ENCODE measurements around the gene PAM.
A peak's percentile ranks its signal among the peaks of the same experiment; 100 is the strongest.
"Not testable (repeated sequence)": the region's sequence is repeated elsewhere in the genome, so short reads cannot be mapped to it uniquely, and the experiment has no call there.

The PAM gene

DNA sequence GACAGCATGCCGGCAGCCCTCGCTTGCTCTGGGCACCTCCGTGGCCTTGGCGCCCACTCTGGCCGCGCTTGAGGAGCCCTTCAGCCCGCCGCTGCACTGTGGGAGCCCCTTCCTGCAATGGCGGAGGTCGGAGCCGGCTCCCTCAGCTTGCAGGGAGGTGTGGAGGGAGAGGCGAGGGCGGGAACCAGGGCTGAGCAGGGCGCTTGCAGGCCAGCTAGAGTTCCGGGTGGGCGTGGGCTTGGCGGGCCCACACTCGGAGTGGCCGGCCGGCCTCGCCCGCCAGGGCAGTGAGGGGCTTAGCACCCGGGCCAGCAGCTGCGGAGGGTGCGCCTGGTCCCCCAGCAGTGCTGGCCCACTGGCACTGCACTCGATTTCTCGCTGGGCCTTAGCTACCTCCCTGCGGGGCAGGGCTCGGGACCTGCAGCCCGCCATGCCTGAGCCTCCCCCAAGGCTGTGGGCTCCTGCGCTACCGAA lies 3.2 kb upstream of the PAM start:
- not testable (repeated sequence) for H3K9ac ChIP-seq (ENCODE audit: low read length in 2 of 2); H3K4me3 ChIP-seq (ENCODE audit: low read length in 2 of 2)

GRCh38 chr5:102753889-102754766 lies 977 bp upstream of the PAM start:
- peaks cover 13% of the 10 kb centered on the region for H3K4me1 ChIP-seq (ENCODE audit: control insufficient read depth, insufficient read depth, low read length)
- H3K4me3 ChIP-seq (ENCODE audit: low read length in 2 of 2) = peak overlapping the region; percentile 96 to 98
- peak overlapping the region; percentile 62 to 68 for H3K9ac ChIP-seq (ENCODE audit: low read length in 2 of 2)
- H3K27me3 ChIP-seq (ENCODE audit: control insufficient read depth in 1 of 2, insufficient read depth in 2 of 2, low read length in 2 of 2) = no peaks in the 10 kb centered on the region
- no peaks in the 10 kb centered on the region for H3K36me3 ChIP-seq (ENCODE audit: control insufficient read depth in 2 of 2, insufficient read depth in 2 of 2, low read length in 2 of 2)
- no peaks in the 10 kb centered on the region for H3K9me3 ChIP-seq (ENCODE audit: control insufficient read depth in 2 of 2, low read length in 2 of 2)
- peak overlapping the region; percentile 24 for H3K27ac ChIP-seq (ENCODE audit: low read length)

More for the DNA sequence above, 3.2 kb upstream of the PAM start:
- peaks cover 13% of the 10 kb centered on the region for H3K4me1 ChIP-seq (ENCODE audit: control insufficient read depth, insufficient read depth, low read length)
- H3K9me3 ChIP-seq (ENCODE audit: control insufficient read depth in 2 of 2, low read length in 2 of 2); H3K27me3 ChIP-seq (ENCODE audit: control insufficient read depth in 1 of 2, insufficient read depth in 2 of 2, low read length in 2 of 2); H3K36me3 ChIP-seq (ENCODE audit: control insufficient read depth in 2 of 2, insufficient read depth in 2 of 2, low read length in 2 of 2); H3K27ac ChIP-seq (ENCODE audit: low read length): not testable (repeated sequence)

DNA sequence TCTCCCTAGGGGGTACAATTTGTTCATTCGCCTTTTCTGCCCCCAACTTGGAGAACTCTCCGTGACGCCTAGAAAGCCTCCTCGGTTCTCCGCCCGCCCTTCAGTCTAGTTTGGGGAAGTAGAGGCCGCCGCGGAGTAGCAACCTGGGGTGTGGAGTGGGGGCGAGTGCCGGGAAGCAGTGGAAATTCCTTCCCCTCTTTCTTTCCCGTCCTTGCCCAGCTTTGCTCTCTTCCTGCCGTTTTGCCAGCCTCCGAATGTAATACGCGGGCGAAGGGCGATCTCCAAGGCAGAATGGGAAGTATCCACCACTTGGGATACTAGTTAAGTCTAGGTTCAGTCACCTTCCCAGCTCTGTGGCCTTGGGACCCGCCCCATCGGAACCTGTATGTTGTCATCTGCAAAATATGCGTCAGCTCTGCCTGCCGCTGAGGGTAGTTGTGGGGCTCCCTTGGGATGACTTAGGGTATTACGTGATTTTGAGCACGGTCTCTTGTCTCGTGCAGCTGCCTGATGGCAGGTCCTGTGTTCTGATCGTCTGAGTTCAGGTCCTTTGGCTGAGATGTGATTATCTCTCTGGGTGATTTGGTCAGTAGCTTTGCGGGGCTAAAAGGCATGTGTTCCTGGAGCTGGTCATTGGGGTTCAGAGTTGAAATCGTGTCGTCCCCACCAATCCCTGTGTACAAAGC lies 724 bp downstream of the PAM start:
- Histone ChIP-seq H3K4me3 (ENCODE audit: low read length in 2 of 2) (peak overlapping the region; percentile 96 to 98), H3K9me3 (ENCODE audit: control insufficient read depth in 2 of 2, low read length in 2 of 2) (no peaks in the 10 kb centered on the region), H3K27me3 (ENCODE audit: control insufficient read depth in 1 of 2, insufficient read depth in 2 of 2, low read length in 2 of 2) (no peaks in the 10 kb centered on the region), H3K9ac (ENCODE audit: low read length in 2 of 2) (peak overlapping the region; percentile 90 to 95), H3K4me1 (ENCODE audit: control insufficient read depth, insufficient read depth, low read length) (peaks cover 20% of the 10 kb centered on the region), H3K36me3 (ENCODE audit: control insufficient read depth in 2 of 2, insufficient read depth in 2 of 2, low read length in 2 of 2) (no peaks in the 10 kb centered on the region), H3K27ac (ENCODE audit: low read length) (no peak overlapping the region)

GRCh38 chr5:102758576-102758975 lies 3.5 kb downstream of the PAM start:
- H3K9ac ChIP-seq (ENCODE audit: low read length in 2 of 2) = no peak overlapping the region
- H3K9me3 ChIP-seq (ENCODE audit: control insufficient read depth in 2 of 2, low read length in 2 of 2) = no peaks in the 10 kb centered on the region
- H3K27ac ChIP-seq (ENCODE audit: low read length) = no peak overlapping the region
- H3K4me1 ChIP-seq (ENCODE audit: control insufficient read depth, insufficient read depth, low read length) = peaks cover 20% of the 10 kb centered on the region
- H3K36me3 ChIP-seq (ENCODE audit: control insufficient read depth in 2 of 2, insufficient read depth in 2 of 2, low read length in 2 of 2) = no peaks in the 10 kb centered on the region
- H3K27me3 ChIP-seq (ENCODE audit: control insufficient read depth in 1 of 2, insufficient read depth in 2 of 2, low read length in 2 of 2) = no peaks in the 10 kb centered on the region
- H3K4me3 ChIP-seq (ENCODE audit: low read length in 2 of 2) = no peak overlapping the region

DNA sequence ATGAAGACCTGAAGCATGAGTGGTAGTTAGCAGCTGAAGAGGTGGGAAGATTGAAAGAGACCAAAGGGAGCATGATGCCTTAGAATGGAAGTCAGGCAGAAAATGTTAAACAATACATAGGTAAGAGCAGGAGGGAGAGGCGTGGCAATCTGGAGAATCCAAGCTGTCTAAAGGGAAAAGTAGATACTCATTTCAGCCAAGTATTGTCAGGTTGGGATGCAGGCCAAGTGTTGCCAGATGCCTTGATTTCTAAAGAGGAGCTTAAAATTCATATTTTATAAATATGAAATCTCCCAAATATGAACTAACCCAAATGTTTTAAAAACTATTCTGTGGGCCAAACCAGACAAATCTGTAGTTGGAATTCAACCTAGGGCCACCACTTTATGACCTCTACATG lies 4.2 kb downstream of the PAM start:
- no peak overlapping the region for H3K4me3 ChIP-seq (ENCODE audit: low read length in 2 of 2)
- H3K27me3 ChIP-seq (ENCODE audit: control insufficient read depth in 1 of 2, insufficient read depth in 2 of 2, low read length in 2 of 2) = no peaks in the 10 kb centered on the region
- H3K27ac ChIP-seq (ENCODE audit: low read length) = no peak overlapping the region
- H3K36me3 ChIP-seq (ENCODE audit: control insufficient read depth in 2 of 2, insufficient read depth in 2 of 2, low read length in 2 of 2) = no peaks in the 10 kb centered on the region
- H3K4me1 ChIP-seq (ENCODE audit: control insufficient read depth, insufficient read depth, low read length) = peaks cover 18% of the 10 kb centered on the region
- no peak overlapping the region for H3K9ac ChIP-seq (ENCODE audit: low read length in 2 of 2)
- no peaks in the 10 kb centered on the region for H3K9me3 ChIP-seq (ENCODE audit: control insufficient read depth in 2 of 2, low read length in 2 of 2)

GRCh38 chr5:102759700-102760099 lies 4.6 kb downstream of the PAM start:
- no peak overlapping the region for H3K9ac ChIP-seq (ENCODE audit: low read length in 2 of 2)
- H3K27me3 ChIP-seq (ENCODE audit: control insufficient read depth in 1 of 2, insufficient read depth in 2 of 2, low read length in 2 of 2) = no peaks in the 10 kb centered on the region
- peaks cover 15% of the 10 kb centered on the region for H3K4me1 ChIP-seq (ENCODE audit: control insufficient read depth, insufficient read depth, low read length)
- no peak overlapping the region for H3K27ac ChIP-seq (ENCODE audit: low read length)
- no peak overlapping the region for H3K4me3 ChIP-seq (ENCODE audit: low read length in 2 of 2)
- H3K36me3 ChIP-seq (ENCODE audit: control insufficient read depth in 2 of 2, insufficient read depth in 2 of 2, low read length in 2 of 2) = no peaks in the 10 kb centered on the region
- H3K9me3 ChIP-seq (ENCODE audit: control insufficient read depth in 2 of 2, low read length in 2 of 2) = no peaks in the 10 kb centered on the region

DNA sequence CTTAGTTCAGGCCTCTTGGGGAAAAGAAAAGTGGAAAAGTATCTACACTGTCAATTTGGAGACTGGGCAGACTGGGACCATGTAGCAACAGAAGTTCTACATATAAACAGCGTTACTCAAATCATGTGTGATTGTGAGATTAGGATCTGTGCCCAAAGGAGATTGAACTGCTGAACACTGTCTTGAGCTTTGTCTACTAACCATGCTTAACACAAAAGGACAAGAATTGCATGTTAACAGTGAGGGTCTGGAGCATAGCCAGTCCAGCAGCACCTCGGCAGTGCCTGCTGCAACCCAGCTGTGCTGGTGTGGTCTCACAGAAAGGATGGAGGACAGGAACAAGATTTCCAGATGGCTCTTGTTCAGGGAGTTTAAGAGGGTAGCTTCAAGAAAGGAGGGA lies 5.7 kb downstream of the PAM start:
- H3K9me3 ChIP-seq (ENCODE audit: control insufficient read depth in 2 of 2, low read length in 2 of 2) = no peaks in the 10 kb centered on the region
- no peaks in the 10 kb centered on the region for H3K27me3 ChIP-seq (ENCODE audit: control insufficient read depth in 1 of 2, insufficient read depth in 2 of 2, low read length in 2 of 2)
- no peak overlapping the region for H3K4me3 ChIP-seq (ENCODE audit: low read length in 2 of 2)
- H3K9ac ChIP-seq (ENCODE audit: low read length in 2 of 2) = no peak overlapping the region
- no peaks in the 10 kb centered on the region for H3K36me3 ChIP-seq (ENCODE audit: control insufficient read depth in 2 of 2, insufficient read depth in 2 of 2, low read length in 2 of 2)
- H3K4me1 ChIP-seq (ENCODE audit: control insufficient read depth, insufficient read depth, low read length) = peaks cover 13% of the 10 kb centered on the region
- H3K27ac ChIP-seq (ENCODE audit: low read length) = no peak overlapping the region

DNA sequence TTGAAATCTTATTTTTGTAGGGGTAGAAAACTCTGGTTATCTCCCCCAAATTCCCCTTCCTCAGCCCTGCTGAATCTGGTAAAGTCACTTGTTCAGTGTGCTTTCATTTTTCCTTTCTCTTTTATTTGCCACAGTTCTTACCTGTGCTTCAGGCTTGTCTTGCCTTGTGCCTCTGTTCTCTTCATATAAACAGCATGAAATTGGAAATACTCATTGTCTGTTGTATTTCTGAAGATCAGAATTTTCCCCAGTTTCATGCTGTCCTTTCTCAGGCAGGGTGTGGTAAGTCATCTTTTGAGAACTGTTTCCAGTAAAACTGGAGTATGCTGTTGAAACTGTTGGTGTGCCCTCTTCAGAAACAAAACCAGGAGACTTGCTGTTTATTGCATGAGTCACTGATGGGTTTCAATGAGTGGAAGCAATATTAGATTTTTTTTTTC lies 7.0 kb downstream of the PAM start:
- H3K4me3 ChIP-seq (ENCODE audit: low read length in 2 of 2) = peak overlapping the region; percentile 0 to 17
- no peaks in the 10 kb centered on the region for H3K27me3 ChIP-seq (ENCODE audit: control insufficient read depth in 1 of 2, insufficient read depth in 2 of 2, low read length in 2 of 2)
- H3K9me3 ChIP-seq (ENCODE audit: control insufficient read depth in 2 of 2, low read length in 2 of 2) = no peaks in the 10 kb centered on the region
- peaks cover 7% of the 10 kb centered on the region for H3K4me1 ChIP-seq (ENCODE audit: control insufficient read depth, insufficient read depth, low read length)
- H3K27ac ChIP-seq (ENCODE audit: low read length) = no peak overlapping the region
- no peaks in the 10 kb centered on the region for H3K36me3 ChIP-seq (ENCODE audit: control insufficient read depth in 2 of 2, insufficient read depth in 2 of 2, low read length in 2 of 2)
- no peak overlapping the region for H3K9ac ChIP-seq (ENCODE audit: low read length in 2 of 2)

GRCh38 chr5:102762562-102763227 lies 7.6 kb downstream of the PAM start:
- Histone ChIP-seq H3K4me3 (ENCODE audit: low read length in 2 of 2) (no peak overlapping the region), H3K4me1 (ENCODE audit: control insufficient read depth, insufficient read depth, low read length) (peaks cover 7% of the 10 kb centered on the region), H3K27ac (ENCODE audit: low read length) (no peak overlapping the region), H3K9ac (ENCODE audit: low read length in 2 of 2) (no peak overlapping the region), H3K27me3 (ENCODE audit: control insufficient read depth in 1 of 2, insufficient read depth in 2 of 2, low read length in 2 of 2) (no peaks in the 10 kb centered on the region), H3K36me3 (ENCODE audit: control insufficient read depth in 2 of 2, insufficient read depth in 2 of 2, low read length in 2 of 2) (no peaks in the 10 kb centered on the region), H3K9me3 (ENCODE audit: control insufficient read depth in 2 of 2, low read length in 2 of 2) (no peaks in the 10 kb centered on the region)

DNA sequence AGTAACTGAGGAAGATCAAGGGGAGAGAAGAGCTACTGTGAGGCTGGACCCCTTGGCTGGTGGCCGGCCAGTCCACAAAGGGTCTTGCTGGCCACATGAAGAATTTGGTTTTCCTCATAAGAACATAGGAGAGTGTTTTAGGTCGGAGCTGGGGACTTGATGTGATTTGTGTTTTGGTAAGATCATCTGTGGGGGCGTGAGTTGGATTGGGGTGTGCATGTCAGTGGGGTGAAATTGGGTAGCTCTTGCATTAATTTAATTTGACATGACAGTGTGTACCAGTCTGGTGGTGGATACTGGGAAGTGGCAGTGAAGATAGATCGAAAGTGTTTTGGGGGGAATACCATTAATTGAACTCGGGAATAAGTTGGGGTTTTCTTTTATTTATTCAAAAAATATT lies 8.6 kb downstream of the PAM start:
- Histone ChIP-seq H3K27me3 (ENCODE audit: control insufficient read depth in 1 of 2, insufficient read depth in 2 of 2, low read length in 2 of 2) (no peaks in the 10 kb centered on the region), H3K9me3 (ENCODE audit: control insufficient read depth in 2 of 2, low read length in 2 of 2) (no peaks in the 10 kb centered on the region), H3K4me1 (ENCODE audit: control insufficient read depth, insufficient read depth, low read length) (peaks cover 7% of the 10 kb centered on the region), H3K36me3 (ENCODE audit: control insufficient read depth in 2 of 2, insufficient read depth in 2 of 2, low read length in 2 of 2) (no peaks in the 10 kb centered on the region), H3K9ac (ENCODE audit: low read length in 2 of 2) (no peak overlapping the region), H3K27ac (ENCODE audit: low read length) (no peak overlapping the region), H3K4me3 (ENCODE audit: low read length in 2 of 2) (no peak overlapping the region)
